VCaP (cell line): ENCODE results near the gene NFASC.

Experiments used
- H3K27ac ChIP-seq: fragments of 450-650 bp; 2 replicates; pipeline ENCODE4 v1.5.1; 2017
- CTCF ChIP-seq: fragments of 450-650 bp; conservative IDR thresholded peaks from 2 replicates; pipeline ENCODE4 v1.5.1; 2017; ENCODE audit warnings: mild to moderate bottlenecking, moderate library complexity

Gene NFASC

GRCh38 chr1:204841798-204842197 lies 28.9 kb upstream of the NFASC start:
- no peak overlapping the region; the same call in 1 of the 2 replicates for H3K27ac ChIP-seq
- no peak for TF ChIP-seq CTCF

- TF ChIP-seq CTCF: no peak
Observed at GRCh38 chr1:204842369-204842768, 28.3 kb upstream of the NFASC start.

GRCh38 chr1:204842892-204843291 lies 27.8 kb upstream of the NFASC start:
- TF ChIP-seq CTCF: no peak
- H3K27ac ChIP-seq: peak overlapping the region; percentile 57

More at GRCh38 chr1:204842369-204842768, 28.3 kb upstream of the NFASC start:
- H3K27ac ChIP-seq: peak overlapping the region; percentile 57

GRCh38 chr1:204846546-204846945 lies 24.1 kb upstream of the NFASC start:
- H3K27ac ChIP-seq: no peak overlapping the region
- TF ChIP-seq CTCF: no peak

DNA sequence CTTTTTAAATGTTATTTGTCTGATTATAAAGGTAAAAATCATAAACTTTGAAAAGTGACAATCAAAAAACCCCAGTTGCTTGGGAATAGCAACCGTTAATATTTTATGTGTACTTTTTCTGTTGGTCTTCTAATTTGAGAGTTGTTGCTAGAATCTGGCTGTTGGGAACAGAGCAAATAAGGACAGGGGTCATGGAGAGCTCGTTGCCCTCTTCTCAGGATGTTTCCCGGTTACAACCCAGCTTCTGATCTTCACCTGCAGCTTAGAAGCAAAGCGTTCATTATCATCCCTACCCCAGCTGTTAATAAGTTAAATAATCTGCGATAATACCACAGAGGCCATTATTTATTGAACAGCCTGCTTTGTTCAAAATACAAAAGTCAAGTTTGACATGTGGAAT lies 22.1 kb upstream of the NFASC start:
- TF ChIP-seq CTCF: no peak
- H3K27ac ChIP-seq: no peak overlapping the region

GRCh38 chr1:204852854-204853253 lies 17.8 kb upstream of the NFASC start:
- no peak overlapping the region for H3K27ac ChIP-seq
- TF ChIP-seq CTCF: no peak

- TF ChIP-seq CTCF: no peak
Observed at GRCh38 chr1:204853436-204853835, 17.2 kb upstream of the NFASC start.

DNA sequence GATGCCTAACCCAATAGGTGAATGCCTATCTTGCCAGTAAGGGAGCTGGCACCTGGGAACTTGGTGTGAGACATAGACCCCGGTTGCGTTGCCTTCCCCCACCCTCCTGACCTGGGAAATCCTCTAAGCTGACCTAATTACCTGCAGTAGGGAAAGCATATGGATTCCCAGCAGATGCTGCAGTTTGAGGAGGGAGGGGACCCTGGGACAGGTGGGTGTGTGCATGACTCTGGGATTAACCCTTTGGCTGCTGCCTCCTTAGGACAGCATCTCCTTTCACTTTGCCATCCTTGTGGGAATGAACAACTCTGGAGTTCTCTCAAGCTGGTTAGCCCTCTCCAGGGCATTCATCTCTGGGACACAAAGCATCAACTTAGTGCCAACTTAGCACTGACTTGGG lies 16.4 kb upstream of the NFASC start:
- no peak overlapping the region for H3K27ac ChIP-seq
- no peak for TF ChIP-seq CTCF

More at GRCh38 chr1:204853436-204853835, 17.2 kb upstream of the NFASC start:
- no peak overlapping the region for H3K27ac ChIP-seq
